D721Med (cell line): ENCODE results near the gene CREB3L2.

Experiments
- DNase-seq: peaks from one replicate; pipeline ENCODE4 v3.0.0; 2011; ENCODE audit warnings: low spot score; ENCODE audit not compliant: insufficient read length
- FAIRE-seq: peaks from 2 replicates; lab custom pipeline; 2011; peaks lifted over from hg19 to GRCh38; lab: Jason Lieb, UNC
- TF ChIP-seq, protein P1 (sequence below): IDR thresholded peaks from 2 replicates; pipeline ENCODE4 v1.5.1; 2012; ENCODE audit warnings: mild to moderate bottlenecking, control low read depth; ENCODE audit not compliant: insufficient read depth; ENCODE audit errors: missing control alignments

The CREB3L2 gene

DNA sequence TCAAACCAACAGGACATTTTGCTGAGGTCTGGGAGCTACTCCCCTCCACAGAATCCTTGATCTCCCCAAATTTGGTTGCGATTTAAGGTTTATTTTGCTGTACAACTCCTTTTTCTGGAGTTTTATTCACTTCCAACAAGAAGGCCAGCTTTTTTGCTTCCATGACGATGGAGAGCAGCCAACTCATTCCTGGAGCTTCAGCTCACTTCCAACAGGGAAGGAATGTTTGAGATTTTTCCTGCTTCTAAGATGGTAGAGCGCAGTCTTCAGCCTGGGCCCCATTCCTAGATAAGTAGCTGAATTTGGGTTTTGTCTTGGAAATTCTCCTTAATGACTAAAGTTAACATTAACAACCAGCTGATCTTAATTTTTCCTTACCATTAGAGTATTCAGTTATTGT, 30.9 kb upstream of the CREB3L2 start:
- DNase-seq, result no peak
- TF ChIP-seq, protein P1, sequence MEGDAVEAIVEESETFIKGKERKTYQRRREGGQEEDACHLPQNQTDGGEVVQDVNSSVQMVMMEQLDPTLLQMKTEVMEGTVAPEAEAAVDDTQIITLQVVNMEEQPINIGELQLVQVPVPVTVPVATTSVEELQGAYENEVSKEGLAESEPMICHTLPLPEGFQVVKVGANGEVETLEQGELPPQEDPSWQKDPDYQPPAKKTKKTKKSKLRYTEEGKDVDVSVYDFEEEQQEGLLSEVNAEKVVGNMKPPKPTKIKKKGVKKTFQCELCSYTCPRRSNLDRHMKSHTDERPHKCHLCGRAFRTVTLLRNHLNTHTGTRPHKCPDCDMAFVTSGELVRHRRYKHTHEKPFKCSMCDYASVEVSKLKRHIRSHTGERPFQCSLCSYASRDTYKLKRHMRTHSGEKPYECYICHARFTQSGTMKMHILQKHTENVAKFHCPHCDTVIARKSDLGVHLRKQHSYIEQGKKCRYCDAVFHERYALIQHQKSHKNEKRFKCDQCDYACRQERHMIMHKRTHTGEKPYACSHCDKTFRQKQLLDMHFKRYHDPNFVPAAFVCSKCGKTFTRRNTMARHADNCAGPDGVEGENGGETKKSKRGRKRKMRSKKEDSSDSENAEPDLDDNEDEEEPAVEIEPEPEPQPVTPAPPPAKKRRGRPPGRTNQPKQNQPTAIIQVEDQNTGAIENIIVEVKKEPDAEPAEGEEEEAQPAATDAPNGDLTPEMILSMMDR, result no peak
- FAIRE-seq, result no peak

DNA sequence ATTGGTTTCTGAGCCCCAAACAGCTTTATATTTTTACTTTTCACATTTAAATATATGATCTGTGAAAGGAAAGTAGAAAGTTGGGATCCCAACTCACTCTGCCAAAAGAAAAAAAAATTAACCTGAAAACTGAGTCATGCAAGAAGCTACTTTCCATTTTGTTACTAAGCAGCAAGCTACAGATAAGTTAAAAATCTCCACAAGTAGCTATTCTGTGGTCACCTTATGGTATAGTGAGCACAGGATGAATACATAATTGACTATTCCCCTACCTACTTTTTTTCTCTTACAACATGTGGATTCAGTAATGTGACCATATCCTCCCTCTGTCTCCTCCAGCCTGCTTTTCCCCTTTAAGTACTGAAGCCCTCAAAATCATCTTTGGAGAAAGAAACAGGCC, 30.3 kb upstream of the CREB3L2 start:
- TF ChIP-seq, protein P1, result no peak
- DNase-seq (no peak), FAIRE-seq (no peak)

DNA sequence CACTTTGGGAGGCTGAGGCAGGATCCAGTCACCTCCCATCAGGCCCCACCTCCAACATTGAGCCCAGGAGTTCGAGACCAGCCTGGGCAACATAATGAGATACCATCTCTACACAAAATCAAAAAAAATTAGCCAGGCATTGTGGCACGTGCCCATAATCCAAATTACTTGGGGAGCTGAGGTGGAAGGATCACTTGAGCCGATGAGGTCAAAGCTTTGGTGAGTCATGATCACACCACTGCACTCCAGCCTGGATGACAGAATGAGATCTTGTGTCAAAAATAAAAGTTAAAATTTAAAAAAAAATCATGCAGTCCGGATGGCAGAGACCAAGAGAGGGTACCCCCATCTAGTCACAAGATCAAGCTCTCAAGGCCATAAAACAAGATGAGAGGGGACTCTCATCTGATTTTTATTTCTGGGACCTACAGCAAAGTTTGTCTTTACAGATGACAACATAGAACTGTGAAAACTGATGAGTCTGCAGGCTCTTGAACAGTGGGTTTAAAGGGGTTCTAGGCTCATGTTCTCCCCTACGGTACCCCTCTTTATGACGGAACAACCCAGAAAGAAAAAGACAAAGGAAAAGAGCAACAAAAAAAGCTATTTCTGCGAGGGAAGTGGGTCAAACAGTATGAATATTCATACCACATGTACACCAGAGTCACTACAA, 28.9 kb upstream of the CREB3L2 start:
- no peak for FAIRE-seq
- DNase-seq, result no peak

DNA sequence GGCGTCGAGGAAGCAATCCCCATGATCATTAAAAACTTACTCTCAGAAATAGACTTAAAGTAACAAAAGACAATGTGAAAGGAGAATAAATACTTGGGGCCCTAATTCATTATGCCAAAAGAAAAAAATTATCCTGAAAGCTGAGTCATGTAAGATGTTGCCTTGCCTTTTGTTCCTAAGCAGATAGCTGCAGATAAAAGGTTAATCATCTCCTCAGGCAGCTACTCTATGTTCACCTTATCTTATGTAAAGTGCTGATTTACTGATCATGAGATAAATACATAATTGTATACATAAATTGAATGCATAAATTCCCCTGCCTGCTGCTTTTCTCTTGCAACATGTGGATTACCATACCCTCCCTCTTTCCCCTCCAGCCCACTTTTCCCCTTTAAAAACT, 28.1 kb upstream of the CREB3L2 start:
- TF ChIP-seq, protein P1, result no peak
- DNase-seq (no peak), FAIRE-seq (no peak)

More for the DNA sequence above, 28.9 kb upstream of the CREB3L2 start:
- TF ChIP-seq, protein P1, result no peak

DNA sequence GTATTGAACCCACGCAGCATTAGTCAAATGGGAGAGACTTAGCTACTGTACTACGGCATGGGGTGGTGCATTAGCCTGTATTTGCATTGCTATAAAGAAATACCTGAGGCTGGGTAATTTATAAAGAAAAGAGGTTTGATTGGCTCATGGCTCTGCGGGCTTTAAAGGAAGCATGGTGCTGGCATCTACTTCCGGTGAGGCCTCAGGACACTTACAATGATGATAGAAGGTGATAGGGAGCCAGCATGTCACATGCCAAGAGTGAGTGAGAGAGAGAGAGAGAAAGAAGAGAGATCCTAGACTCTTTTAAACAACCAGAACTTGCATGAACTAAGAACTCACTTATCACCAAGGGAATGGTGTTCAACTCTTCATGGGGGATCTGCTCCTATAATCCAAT, 27.2 kb upstream of the CREB3L2 start:
- DNase-seq (no peak), FAIRE-seq (no peak)
- TF ChIP-seq, protein P1, result no peak

DNA sequence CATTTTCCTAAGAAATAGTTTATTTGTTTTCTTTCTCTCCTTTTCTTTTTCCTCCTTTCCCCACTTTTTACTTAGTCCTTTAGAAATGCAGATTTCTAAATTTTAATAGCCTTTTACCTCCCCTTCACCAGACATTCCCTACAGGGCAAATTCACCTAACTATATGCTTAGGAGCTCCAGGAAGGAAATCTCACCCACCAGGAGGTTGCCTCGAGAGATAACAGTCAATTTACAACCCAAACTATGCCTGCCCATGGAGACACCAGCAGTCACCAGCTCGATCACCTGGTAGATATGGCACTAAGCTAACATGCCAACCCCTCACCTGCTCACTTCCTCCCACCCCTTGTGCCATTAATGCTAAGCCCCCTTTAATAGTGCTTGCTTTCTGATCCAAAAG, 25.2 kb upstream of the CREB3L2 start:
- TF ChIP-seq, protein P1, result no peak
- DNase-seq (no peak), FAIRE-seq (no peak)
